GM19025 (cell line): Measurements from ENCODE around the gene MED13L.

Source experiments
- ATAC-seq: cut with Tn5 transposase; IDR thresholded peaks from one replicate; pipeline ENCODE4 v1.9.1; 2021; ENCODE audit warnings: mild to moderate bottlenecking, low read depth, moderate library complexity; ENCODE audit not compliant: unreplicated experiment

The MED13L gene

GRCh38 chr12:115934046-115934445 is 343.4 kb downstream of the MED13L start:
- no peak for ATAC-seq

GRCh38 chr12:115932066-115932465 is 345.4 kb downstream of the MED13L start:
- no peak for ATAC-seq

GRCh38 chr12:115930336-115930735 is 347.2 kb downstream of the MED13L start:
- ATAC-seq: no peak

GRCh38 chr12:115926037-115926670 is 351.3 kb downstream of the MED13L start:
- ATAC-seq: no peak

- ATAC-seq: no peak
These were observed 353.6 kb downstream of the MED13L start for GRCh38 chr12:115923851-115924250.

GRCh38 chr12:115922952-115923564 is 354.4 kb downstream of the MED13L start:
- no peak for ATAC-seq

GRCh38 chr12:115920395-115921183 is 356.9 kb downstream of the MED13L start:
- no peak for ATAC-seq

GRCh38 chr12:115918763-115919162 is 358.7 kb downstream of the MED13L start:
- no peak for ATAC-seq

- no peak for ATAC-seq
These were observed 360.4 kb downstream of the MED13L start for GRCh38 chr12:115916910-115917668.

- no peak for ATAC-seq
These were observed 363.4 kb downstream of the MED13L start for GRCh38 chr12:115914122-115914521.

GRCh38 chr12:115912440-115912839 is 365.1 kb downstream of the MED13L start:
- no peak for ATAC-seq

- no peak for ATAC-seq
These were observed 366.1 kb downstream of the MED13L start for GRCh38 chr12:115911360-115911759.

- no peak for ATAC-seq
These were observed 367.4 kb downstream of the MED13L start for GRCh38 chr12:115910057-115910456.
